GM21528 (cell line): Measurements from ENCODE around the gene ELP1.

ENCODE experiments used
- ATAC-seq: cut with Tn5 transposase; IDR thresholded peaks from one replicate; pipeline ENCODE4 v1.9.1; 2021; ENCODE audit warnings: mild to moderate bottlenecking, moderate library complexity; ENCODE audit not compliant: unreplicated experiment, low FRiP score

Gene ELP1

GRCh38 chr9:108830272-108830671, 103.7 kb downstream of the ELP1 start:
- no peak for ATAC-seq

- no peak for ATAC-seq
Observed at GRCh38 chr9:108823829-108824228, 110.1 kb downstream of the ELP1 start.
